Measurements from ENCODE around the gene SULF2.
"Not testable (repeated sequence)": the region's sequence is repeated elsewhere in the genome, so short reads cannot be mapped to it uniquely, and the experiment has no call there.

Gene SULF2

DNA sequence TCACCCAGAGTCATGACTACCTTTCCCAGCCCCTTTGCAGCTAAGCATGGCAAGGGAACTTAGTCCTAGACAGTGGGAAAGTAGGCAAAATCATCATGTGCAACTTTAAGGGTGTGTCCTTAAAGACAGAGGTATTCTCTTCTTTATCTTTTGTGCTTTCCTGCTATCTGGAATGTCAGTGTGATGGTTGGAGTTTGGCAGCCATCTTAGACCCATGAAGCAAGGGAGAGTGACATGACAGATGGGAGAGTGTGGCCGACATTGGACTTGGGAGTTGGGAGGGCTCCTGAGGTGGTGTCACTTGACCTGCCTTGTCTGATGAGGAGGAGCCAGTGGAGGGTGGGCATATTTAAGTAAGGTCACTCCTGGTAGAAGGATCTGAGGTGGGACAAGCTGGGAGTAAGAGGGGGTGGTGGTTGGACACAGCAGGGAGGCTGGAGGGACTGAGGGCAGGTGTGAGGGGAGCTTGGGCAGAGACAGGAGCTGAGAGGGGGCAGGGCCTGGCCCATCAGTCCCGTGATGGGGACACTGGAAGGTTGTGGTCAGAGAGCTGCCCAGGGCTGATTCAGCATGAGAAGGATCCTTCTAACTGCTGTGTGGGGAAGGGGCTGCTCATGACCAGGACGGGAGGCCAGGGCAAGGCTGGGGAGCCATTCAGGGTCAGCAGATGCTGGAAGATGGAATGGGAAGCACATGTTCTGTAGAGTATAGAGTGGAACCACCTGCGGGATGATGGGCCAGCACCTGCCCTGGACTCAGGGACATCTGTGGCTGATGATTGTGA is 29.5 kb upstream of the SULF2 start:
- no peak for TF ChIP-seq ZNF274 (IDR thresholded peaks at IDR 0.05; ENCODE audit: low read depth, low read length)
- H3K4me3 ChIP-seq (ENCODE audit: low read length): no peak overlapping the region

DNA sequence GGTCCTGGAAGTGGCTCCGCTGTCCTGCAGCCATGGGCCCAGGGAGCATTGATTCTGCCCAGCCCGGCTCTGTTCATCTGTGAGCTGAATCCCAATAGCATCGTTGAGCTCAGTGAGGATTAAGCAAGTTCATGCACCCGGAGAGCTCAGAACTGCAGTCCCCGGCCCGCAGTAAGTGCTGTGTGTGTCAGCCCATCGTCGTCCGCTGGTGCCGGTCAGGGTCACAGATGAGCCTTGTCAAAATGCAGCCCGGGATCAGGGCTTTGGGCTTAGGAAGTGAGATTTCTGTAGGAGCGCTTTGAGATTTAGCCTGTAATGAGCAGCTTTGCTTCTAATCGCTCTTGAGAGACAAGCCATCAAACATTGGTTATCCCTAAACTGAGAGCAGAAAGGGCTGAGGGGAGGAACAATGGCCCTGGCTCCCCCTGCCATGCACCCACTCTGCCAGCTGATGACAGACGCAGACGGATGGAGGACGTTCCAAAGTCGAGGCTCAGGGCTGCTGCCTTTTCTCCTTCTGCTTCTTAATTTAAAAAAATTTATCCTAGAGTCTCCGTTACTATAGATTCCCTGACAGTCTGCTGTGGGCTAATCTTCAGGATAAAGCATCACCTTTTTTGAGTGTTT is 25.6 kb upstream of the SULF2 start:
- no peak overlapping the region for H3K4me3 ChIP-seq (ENCODE audit: low read length)
- no peak for TF ChIP-seq ZNF274 (IDR thresholded peaks at IDR 0.05; ENCODE audit: low read depth, low read length)

DNA sequence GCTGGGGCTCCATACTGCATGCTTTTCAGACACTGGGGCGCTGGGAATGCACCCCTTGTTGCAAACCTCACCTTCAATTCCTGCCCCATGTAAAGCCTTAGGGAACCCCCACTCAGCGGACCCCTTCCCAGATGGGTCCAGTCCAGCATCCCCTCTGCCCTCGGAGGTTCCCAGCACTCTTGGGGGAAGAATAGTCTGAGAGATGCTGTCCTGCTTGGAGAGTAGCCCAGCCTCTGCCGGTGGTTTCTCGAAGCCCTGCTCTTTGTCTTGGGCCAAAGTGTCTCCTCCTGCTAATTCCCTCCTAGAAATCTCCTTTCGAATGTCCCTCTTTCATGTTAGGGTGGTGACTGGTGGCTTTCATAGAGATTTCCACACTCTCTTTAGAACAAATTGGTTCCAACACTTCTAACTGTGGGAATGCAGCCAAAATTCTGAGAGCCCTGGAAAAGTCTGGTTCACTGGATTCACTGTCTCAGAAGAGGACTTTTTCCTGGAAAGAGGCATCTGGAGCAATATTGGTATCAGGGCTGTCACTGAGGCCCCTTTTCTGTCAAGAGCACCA is 24.9 kb upstream of the SULF2 start:
- no peak for TF ChIP-seq ZNF274 (IDR thresholded peaks at IDR 0.05; ENCODE audit: low read depth, low read length)
- no peak overlapping the region for H3K4me3 ChIP-seq (ENCODE audit: low read length)

DNA sequence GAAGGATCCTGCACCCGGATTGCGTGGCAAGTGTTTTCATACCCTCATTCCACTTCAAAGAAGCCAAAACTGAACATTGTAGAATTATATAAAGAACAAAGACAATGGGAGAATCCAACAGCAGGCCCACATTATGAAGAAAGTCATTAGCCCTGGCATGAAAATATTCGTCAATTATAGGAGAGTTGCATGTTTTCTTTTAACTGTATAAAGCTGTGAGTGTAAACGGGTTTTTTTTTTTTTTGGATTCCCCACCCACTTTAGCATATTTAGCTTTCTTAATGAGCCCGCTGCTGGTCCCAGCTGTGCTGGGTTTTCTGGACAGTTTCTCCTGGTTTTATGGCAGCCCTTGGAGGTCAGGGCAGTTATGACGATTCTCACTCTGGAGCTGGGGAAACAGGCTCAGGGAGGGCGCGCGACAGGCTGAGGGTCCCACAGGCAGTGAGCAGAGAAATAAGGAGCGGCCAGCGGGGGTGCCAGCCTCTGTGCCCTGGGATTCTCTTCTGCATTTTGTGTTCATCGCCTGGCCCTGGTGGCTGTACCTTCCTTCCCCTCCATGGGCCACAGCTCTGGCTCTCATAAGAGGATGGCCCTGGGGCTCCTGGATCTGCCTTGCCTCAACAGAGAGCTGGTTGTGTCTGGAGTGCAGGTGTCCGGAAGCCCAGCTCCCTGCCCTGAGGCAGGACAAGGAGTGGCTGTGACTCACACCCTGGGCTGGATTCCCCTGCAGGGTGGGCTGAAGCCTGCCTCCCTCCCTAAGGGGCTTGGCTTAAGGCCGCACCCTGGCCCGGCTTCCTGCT is 24.1 kb upstream of the SULF2 start:
- no peak for TF ChIP-seq ZNF274 (IDR thresholded peaks at IDR 0.05; ENCODE audit: low read depth, low read length)
- H3K4me3 ChIP-seq (ENCODE audit: low read length): no peak overlapping the region

DNA sequence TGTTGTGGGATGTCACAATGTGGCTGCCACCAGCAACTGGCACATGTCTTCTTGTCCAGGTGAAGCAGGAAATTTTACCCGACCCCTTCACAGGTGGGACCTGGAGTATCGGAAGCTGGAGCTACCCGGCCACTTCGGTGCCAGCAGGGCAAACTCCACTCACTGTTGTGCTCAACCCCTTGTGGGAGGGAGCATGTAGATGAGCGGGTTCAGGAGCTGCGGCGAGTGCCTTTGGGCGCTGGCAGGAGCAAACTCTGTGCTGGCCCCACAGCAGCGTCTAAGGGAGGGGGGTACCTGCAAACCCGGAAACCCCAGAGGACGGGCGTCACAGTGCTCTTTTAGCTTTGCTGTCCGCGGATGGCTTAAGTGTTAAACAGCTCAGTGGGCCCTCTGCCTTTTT is 20.7 kb upstream of the SULF2 start:
- H3K4me3 ChIP-seq (ENCODE audit: low read length): no peak overlapping the region
- TF ChIP-seq ZNF274 (IDR thresholded peaks at IDR 0.05; ENCODE audit: low read depth, low read length): no peak

DNA sequence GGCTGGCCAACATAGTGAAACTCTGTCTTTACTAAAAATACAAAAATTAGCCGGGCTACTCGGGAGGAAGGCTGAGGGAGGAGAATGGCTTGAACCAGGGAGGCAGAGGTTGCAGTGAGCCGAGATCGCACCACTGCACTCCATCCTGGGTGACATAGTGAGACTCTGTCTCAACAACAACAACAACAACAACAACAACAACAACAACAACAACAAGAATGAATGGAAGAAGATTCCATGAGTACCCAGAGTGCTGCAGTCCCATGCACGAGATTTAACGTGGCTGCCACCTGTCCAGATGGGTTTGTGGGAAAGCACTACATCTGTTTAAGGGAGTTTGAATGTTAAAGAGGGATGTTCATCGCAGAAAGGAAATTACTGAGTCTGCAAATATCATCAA is 19.7 kb upstream of the SULF2 start:
- not testable (repeated sequence) for H3K4me3 ChIP-seq (ENCODE audit: low read length)

DNA sequence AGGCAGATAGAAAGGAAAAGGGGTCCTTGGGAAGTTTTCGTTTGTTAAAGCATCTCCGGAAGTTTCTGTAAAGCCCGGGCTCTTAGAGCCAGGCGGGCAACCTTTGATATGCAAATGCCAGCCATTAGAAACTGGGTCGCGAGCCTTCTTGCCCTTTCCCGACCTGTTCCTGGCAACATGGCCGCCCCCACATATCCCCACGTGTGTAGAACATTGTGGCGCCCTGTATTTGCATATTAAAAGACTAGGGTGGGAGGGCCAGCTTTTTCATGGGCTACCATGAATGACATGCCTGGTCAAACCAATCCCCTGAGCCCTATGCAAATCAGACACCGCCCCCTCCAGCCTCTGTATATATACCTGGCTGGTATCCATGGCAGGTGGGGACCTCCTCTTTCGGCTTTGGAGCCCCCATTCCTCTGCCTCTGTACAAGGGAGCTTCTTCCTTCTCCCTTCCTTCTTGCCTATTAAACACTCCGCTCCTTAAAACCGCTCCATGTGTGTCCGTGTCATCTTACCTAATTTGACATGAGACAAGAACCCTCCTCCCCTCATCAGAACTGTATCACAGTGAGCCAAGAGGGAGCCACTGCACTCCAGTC is 19.0 kb upstream of the SULF2 start:
- H3K4me3 ChIP-seq (ENCODE audit: low read length): not testable (repeated sequence)

DNA sequence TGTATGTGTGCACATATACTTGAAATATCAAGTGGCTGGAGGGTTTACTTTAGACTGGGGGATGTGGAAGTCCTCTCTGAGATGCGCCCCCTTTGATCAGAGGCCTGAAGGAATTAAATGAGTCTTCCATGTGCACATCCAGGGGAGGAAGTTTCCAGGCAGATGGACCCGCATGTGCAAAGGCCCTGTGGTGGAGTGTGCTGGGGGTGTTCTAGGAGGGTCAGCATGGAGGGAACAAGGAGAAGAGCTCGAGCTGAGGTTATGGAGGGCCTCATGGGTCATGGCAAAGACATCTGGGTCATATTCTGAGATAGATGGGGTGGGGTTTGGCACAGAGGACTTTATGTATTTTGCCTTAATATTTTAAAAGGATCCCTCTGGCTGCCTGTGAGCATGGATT is 17.7 kb upstream of the SULF2 start:
- TF ChIP-seq ZNF274 (IDR thresholded peaks at IDR 0.05; ENCODE audit: low read depth, low read length): no peak
- no peak overlapping the region for H3K4me3 ChIP-seq (ENCODE audit: low read length)

DNA sequence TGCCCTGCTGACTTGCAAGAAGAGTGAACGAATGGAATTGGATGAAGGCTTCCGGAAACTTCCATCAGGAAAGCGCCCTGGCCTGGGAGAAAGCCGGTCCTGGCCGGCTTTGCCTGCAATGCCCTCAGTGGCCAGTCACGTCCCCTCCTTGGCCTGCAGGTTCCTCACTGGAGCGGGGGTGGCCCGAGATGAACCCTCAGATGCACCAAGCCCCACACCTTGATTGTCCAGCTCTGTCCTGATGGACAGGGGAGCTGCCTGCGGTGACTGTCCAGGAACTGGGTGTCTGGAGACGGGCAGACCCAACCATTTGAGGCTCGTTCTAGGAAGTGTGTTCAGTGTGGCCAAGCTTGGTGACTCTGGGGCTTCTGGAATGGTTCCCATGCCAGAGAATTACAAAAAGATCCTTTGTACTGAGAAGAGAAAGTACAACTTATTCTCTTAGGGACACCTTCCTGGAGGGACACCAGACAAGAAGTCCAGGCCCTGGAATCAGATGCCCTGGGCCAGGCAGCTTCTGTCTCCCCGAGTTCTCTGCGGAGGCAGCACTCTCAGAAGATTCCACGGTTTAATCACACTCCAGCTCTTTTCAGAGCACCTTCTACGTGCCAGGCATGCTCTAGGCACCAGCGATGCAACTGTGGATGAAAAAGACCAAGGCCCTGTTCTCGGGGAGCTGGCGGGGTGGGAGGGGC is 17.1 kb upstream of the SULF2 start:
- no peak overlapping the region for H3K4me3 ChIP-seq (ENCODE audit: low read length)
- TF ChIP-seq ZNF274 (IDR thresholded peaks at IDR 0.05; ENCODE audit: low read depth, low read length): no peak

DNA sequence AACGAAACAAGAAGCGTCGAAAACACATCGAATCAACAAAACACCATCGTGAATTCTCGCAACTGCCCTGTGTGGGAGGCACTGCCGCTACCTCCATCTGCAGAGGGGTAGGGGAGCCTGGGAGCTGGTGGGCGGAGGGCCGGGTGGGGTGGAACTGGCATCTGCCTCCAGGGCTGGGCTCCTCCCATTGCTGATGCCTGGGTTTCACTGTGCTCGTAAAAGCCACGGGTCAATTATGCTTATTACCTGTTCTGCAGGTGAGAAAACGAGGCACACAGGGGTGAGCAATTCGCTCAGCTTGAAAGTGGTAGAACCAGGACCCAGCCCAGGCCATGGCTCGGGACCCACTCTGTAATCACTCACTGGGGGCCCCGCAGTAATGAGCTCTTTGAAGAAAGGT is 16.5 kb upstream of the SULF2 start:
- TF ChIP-seq ZNF274 (IDR thresholded peaks at IDR 0.05; ENCODE audit: low read depth, low read length): no peak
- H3K4me3 ChIP-seq (ENCODE audit: low read length): no peak overlapping the region

DNA sequence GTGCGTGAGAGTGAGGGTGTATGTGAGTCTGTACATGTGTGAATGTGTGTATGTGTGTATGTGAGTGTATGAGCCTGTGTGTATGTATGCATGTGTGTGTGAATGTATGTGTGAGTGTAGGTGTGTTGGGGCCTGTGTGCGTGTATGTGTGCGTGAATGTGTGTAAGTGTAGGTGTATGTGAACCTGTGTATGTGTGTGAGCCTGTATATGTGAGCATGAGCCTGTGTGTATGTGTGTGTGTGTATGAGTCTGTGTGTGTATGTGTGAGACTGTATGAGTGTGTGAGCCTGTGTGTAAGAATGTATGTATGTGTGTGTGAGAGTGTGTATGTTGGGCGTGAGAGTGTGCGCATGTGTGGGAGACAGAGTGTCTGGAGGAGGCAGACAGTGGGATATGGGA is 15.8 kb upstream of the SULF2 start:
- no peak overlapping the region for H3K4me3 ChIP-seq (ENCODE audit: low read length)
- TF ChIP-seq ZNF274 (IDR thresholded peaks at IDR 0.05; ENCODE audit: low read depth, low read length): no peak

DNA sequence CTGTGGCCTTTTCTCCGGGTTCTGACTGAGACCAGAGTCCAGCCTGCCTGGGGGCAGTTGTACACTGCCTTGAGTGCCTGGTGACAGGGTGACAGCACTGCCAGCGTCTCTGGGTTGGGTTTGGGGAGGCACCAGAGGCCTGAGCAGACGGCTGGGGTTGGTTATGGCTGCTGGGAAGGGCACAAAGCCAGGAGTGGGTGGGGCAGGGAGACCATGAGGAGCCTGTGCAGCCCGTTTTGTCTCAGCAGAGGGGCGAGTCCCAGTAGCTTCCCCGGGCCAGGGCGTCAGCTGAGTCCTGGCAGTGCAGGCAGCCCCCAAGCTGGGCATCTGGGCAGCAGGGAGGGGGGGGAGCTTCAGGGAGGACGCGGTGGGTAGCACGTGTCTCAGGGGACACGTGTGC is 15.3 kb upstream of the SULF2 start:
- TF ChIP-seq ZNF274 (IDR thresholded peaks at IDR 0.05; ENCODE audit: low read depth, low read length): no peak
- H3K4me3 ChIP-seq (ENCODE audit: low read length): no peak overlapping the region

DNA sequence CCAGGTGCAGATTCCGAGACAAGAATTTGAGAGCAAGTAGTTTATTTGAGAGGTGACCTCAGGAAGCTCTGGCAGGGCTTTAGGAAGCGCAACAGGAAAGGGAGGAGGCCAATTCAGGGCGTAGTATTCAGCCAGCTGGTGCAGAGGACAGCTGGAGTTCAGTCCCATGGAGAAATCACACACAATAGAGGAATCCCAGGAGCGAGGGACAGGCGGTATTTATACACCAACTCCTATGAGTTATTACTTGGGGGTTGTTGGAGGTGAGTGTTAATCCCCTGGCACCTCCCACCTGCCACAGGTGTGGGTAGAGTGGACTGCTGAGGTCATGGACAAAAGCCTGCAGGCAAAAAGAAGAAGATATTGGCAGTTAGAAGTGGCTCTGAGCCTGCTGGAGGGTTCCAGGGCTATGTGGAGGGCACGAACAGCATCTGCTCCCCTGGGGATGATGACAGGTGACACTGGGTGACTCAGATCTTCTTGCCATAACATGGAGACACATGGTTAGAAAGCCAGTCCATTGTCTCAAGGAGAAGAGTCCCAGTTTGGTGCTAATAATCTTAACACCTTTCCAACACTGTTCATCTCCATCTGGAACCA is 13.9 kb upstream of the SULF2 start:
- no peak overlapping the region for H3K4me3 ChIP-seq (ENCODE audit: low read length)
- no peak for TF ChIP-seq ZNF274 (IDR thresholded peaks at IDR 0.05; ENCODE audit: low read depth, low read length)
